HepG2 (cell line): ENCODE results near the gene YEATS2. TPM values are rescaled to one million over a fixed set of nuclear protein-coding genes. Genes with fewer than 3 reads are reported as not detected.

Source experiments
- ATAC-seq: fragments of 200-7000 bp; cut with Tn5 transposase; 3 replicates; pipeline ENCODE4 v1.9.1; 2020; ENCODE audit warnings: mild to moderate bottlenecking, moderate library complexity
- BruUV-seq: library from RNA; stranded (reverse); fragments of 400-500 nt; replicated peaks from 2 replicates; lab custom pipeline; 2021; lab: Mats Ljungman, UMichigan
- CTCF ChIA-PET: fragments of 300-600 bp; formaldehyde crosslinking; extraction: SDS; loops from one replicate; lab custom pipeline; 2021; ENCODE audit warnings: low total read pairs, inconsistent platforms, low intra/inter-chr PET ratio; lab: Yijun Ruan, JAX
- POLR2A ChIA-PET: fragments of 350-600 bp; sonication (Branson Sonifier 250); formaldehyde crosslinking; loops from one replicate; lab custom pipeline; 2020; ENCODE audit warnings: antibody characterized with exemption, inconsistent platforms; lab: Yijun Ruan, JAX
- DNase-seq: peaks from one replicate; pipeline ENCODE4 v3.0.0-alpha.2; 2015; ENCODE audit warnings: low spot score
- FAIRE-seq: peaks from 3 replicates; lab custom pipeline; 2011; peaks lifted over from hg19 to GRCh38; lab: Jason Lieb, UNC
- H2AFZ ChIP-seq: one replicate; pipeline ENCODE4 v1.6.1; 2011; ENCODE audit warnings: low read length, inconsistent platforms
- H3K27ac ChIP-seq: fragments of 300-600 bp; 3 replicates; pipeline ENCODE4 v1.8.0; 2011; ENCODE audit warnings: mixed run types, mild to moderate bottlenecking, mixed read lengths, low read length, inconsistent platforms; ENCODE audit not compliant: insufficient read depth; ENCODE audit errors: extremely low read length
- H3K27me3 ChIP-seq, 2 experiments: fragments of 200-600 bp in 1 of 2; 2 replicates in 1 of 2; 3 replicates in 1 of 2; pipeline versions ENCODE4 v1.6.0 to v1.8.0; 2011; ENCODE audit warnings: low read length in 2 of 2, mild to moderate bottlenecking in 2 of 2, moderate library complexity in 2 of 2, inconsistent platforms in 1 of 2; ENCODE audit not compliant: insufficient read depth in 2 of 2, control insufficient read depth in 1 of 2
- H3K36me3 ChIP-seq, 2 experiments: fragments of 200-600 bp in 1 of 2; replicated peaks in 1 of 2; 2 replicates in 1 of 2; 3 replicates in 1 of 2; pipeline versions ENCODE4 v1.5.1 to v1.8.0; 2011; ENCODE audit warnings: low read length in 2 of 2, inconsistent platforms in 1 of 2; ENCODE audit not compliant: insufficient read depth in 2 of 2, control insufficient read depth in 1 of 2
- H3K4me1 ChIP-seq: 2 replicates; pipeline ENCODE4 v1.5.1; 2012; ENCODE audit warnings: low read length, inconsistent platforms; ENCODE audit not compliant: insufficient read depth
- H3K4me2 ChIP-seq: 2 replicates; pipeline ENCODE4 v1.6.0; 2011; ENCODE audit warnings: low read depth, low read length, inconsistent platforms
- H3K4me3 ChIP-seq, 3 experiments: fragments of 200-600 bp in 1 of 3; sonication (generic), shearing (Covaris generic) in 1 of 3; replicated peaks in 1 of 3; 2 replicates each; pipeline ENCODE4 v1.5.1; 2011 to 2016; ENCODE audit warnings: low read length in 3 of 3, inconsistent platforms in 2 of 3, low read depth in 2 of 3, mild to moderate bottlenecking in 2 of 3, control low read depth in 1 of 3, mixed read lengths in 1 of 3; ENCODE audit not compliant: insufficient read depth in 1 of 3
- H3K79me2 ChIP-seq: one replicate; pipeline ENCODE4 v1.6.1; 2011; ENCODE audit warnings: low read length, inconsistent platforms; ENCODE audit not compliant: insufficient read depth
- H3K9ac ChIP-seq: 2 replicates; pipeline ENCODE4 v1.6.0; 2011; ENCODE audit warnings: mild to moderate bottlenecking, low read depth, low read length, inconsistent platforms; ENCODE audit not compliant: insufficient read depth
- H3K9me3 ChIP-seq: 2 replicates; pipeline ENCODE4 v1.5.1; 2012; ENCODE audit warnings: mild to moderate bottlenecking, low read length
- H4K20me1 ChIP-seq: 2 replicates; pipeline ENCODE4 v1.6.0; 2011; ENCODE audit warnings: inconsistent platforms, mild to moderate bottlenecking, low read length, moderate library complexity; ENCODE audit not compliant: insufficient read depth
- BORCS8-MEF2B ChIP-seq: sonication (generic); formaldehyde crosslinking; IDR thresholded peaks from 2 replicates; pipeline ENCODE4 v1.8.0; 2022; ENCODE audit warnings: mild to moderate bottlenecking, missing genetic modification reagents
- FOSL2 ChIP-seq: sonication (generic); formaldehyde crosslinking; IDR thresholded peaks from 2 replicates; pipeline ENCODE4 v1.4.0; 2020; ENCODE audit warnings: missing genetic modification reagents
- FOXC1 ChIP-seq: sonication (generic); formaldehyde crosslinking; IDR thresholded peaks from 2 replicates; pipeline ENCODE4 v1.8.0; 2022; ENCODE audit warnings: mild to moderate bottlenecking, missing genetic modification reagents, borderline replicate concordance
- MIXL1 ChIP-seq: IDR thresholded peaks from 2 replicates; pipeline ENCODE4 v1.6.1; 2016
- MTF2 ChIP-seq: sonication (generic); formaldehyde crosslinking; IDR thresholded peaks from 2 replicates; pipeline ENCODE4 v1.5.0; 2020; ENCODE audit warnings: missing genetic modification reagents, borderline replicate concordance
- NR2F6 ChIP-seq, 2 experiments: IDR thresholded peaks; 2 replicates each; pipeline ENCODE4 v1.6.1; 2016; ENCODE audit warnings: antibody characterized with exemption in 1 of 2, mild to moderate bottlenecking in 1 of 2
- RAD21 ChIP-seq: fragments of 450-650 bp; formaldehyde crosslinking; IDR thresholded peaks from 2 replicates; pipeline ENCODE4 v1.5.0; 2020; ENCODE audit warnings: mild to moderate bottlenecking
- RXRB ChIP-seq: IDR thresholded peaks from 2 replicates; pipeline ENCODE4 v1.6.1; 2016; ENCODE audit warnings: borderline replicate concordance, missing genetic modification reagents, missing compliant biosample characterization
- TEAD3 ChIP-seq: optimal IDR thresholded peaks from 2 replicates; pipeline ENCODE3; 2016; ENCODE audit warnings: borderline replicate concordance
- ZFP62 ChIP-seq: sonication (generic); formaldehyde crosslinking; IDR thresholded peaks from 2 replicates; pipeline ENCODE4 v1.4.0; 2020; ENCODE audit warnings: missing genetic modification reagents
- ZNF121 ChIP-seq: sonication (generic); formaldehyde crosslinking; IDR thresholded peaks from 2 replicates; pipeline ENCODE4 v1.5.0; 2020; ENCODE audit warnings: mild to moderate bottlenecking, missing genetic modification reagents
- ZNF362 ChIP-seq: sonication (generic); formaldehyde crosslinking; IDR thresholded peaks from 2 replicates; pipeline ENCODE4 v1.4.0; 2020; ENCODE audit warnings: missing genetic modification reagents, mild to moderate bottlenecking, borderline replicate concordance
- ZNF607 ChIP-seq: sonication (generic); formaldehyde crosslinking; IDR thresholded peaks from 2 replicates; pipeline ENCODE4 v1.5.1; 2020; ENCODE audit warnings: missing genetic modification reagents, mild to moderate bottlenecking, borderline replicate concordance
- ZNF670 ChIP-seq: sonication (generic); formaldehyde crosslinking; IDR thresholded peaks from 2 replicates; pipeline ENCODE4 v1.8.0; 2022; ENCODE audit warnings: mild to moderate bottlenecking, missing genetic modification reagents, borderline replicate concordance
- ZNF768 ChIP-seq: sonication (generic); formaldehyde crosslinking; IDR thresholded peaks from 2 replicates; pipeline ENCODE4 v1.4.0; 2020; ENCODE audit warnings: missing genetic modification reagents
- ZSCAN30 ChIP-seq: sonication (generic); formaldehyde crosslinking; IDR thresholded peaks from 2 replicates; pipeline ENCODE4 v1.5.0; 2020; ENCODE audit warnings: mild to moderate bottlenecking, missing genetic modification reagents
- ZSCAN31 ChIP-seq: sonication (generic); formaldehyde crosslinking; IDR thresholded peaks from 2 replicates; pipeline ENCODE4 v1.5.0; 2020; ENCODE audit warnings: low read depth, mild to moderate bottlenecking, missing genetic modification reagents
- WGBS: methylation state at CpG from one replicate; pipeline ENCODE4 v1.1.6; 2017; ENCODE audit warnings: low lambda C conversion rate; 5-methylcytosine and 5-hydroxymethylcytosine counted together
- in situ Hi-C: cut with HindIII; loops from 2 replicates; pipeline ENCODE4 v1.10.0; 2017; ENCODE audit warnings: low pct_unique_long_range_greater_than_20kb; ENCODE audit not compliant: extremely low pct_ligation_motif_present
- intact Hi-C: fragments of 100-400 bp; cut with micrococcal nuclease; formaldehyde crosslinking; loops from one replicate; pipeline ENCODE4 v1.10.0; 2022; ENCODE audit not compliant: unreplicated experiment
- polyA plus RNA-seq, 8 experiments: library from polyadenylated mRNA; depleted of rRNA in 3 of 8; stranded (reverse) in 7 of 8; unstranded in 1 of 8; fragments of >200 nt; fragmentation: Illumina TruSeq in 4 of 8; extraction: Trizol in 4 of 8; gene quantifications; 2 replicates each; pipeline versions ENCODE4 v1.2.1 to v1.2.3, GENCODE V29; 2011 to 2016; ENCODE audit warnings: low read depth in 4 of 8, missing spikeins in 1 of 8, mixed read lengths in 1 of 8; ENCODE audit not compliant: insufficient read depth in 1 of 8
- total RNA-seq, 5 experiments: library from RNA; depleted of rRNA; stranded (reverse); fragments of >200 nt; fragmentation: Illumina TruSeq; extraction: Trizol; gene quantifications; 2 replicates each; pipeline ENCODE4 v1.2.3, GENCODE V29; 2016; ENCODE audit warnings: low read depth in 1 of 5

YEATS2 gene
- total and polyA plus RNA-seq, 2 of the 13 experiments (the other 11 are each of a cell fraction or from before 2014, with no cell fraction given), result 18.6 to 33.7 TPM

- no peak overlapping the region for H3K4me2 ChIP-seq
- no peaks in the 10 kb centered on the region for H4K20me1 ChIP-seq
- H3K9ac ChIP-seq, result no peak overlapping the region
- BruUV-seq, result no TSS peak
- FAIRE-seq (no peak), ATAC-seq (no peak), DNase-seq (no peak)
- TF ChIP-seq ZSCAN30 (no peak), MTF2 (no peak)
- no peak overlapping the region for H3K27ac ChIP-seq
- CTCF ChIA-PET, result interaction anchor here (1.3 to 2.7 kb wide), 2 partner anchors 285 to 297 kb away, joined by 3 to 25 read pairs; no protein-coding TSS in a partner anchor
- H3K4me3 ChIP-seq, result no peak overlapping the region
- in situ Hi-C loops, result loop anchor here (10.0 kb wide), 1 partner anchor 281 kb away; no protein-coding TSS in a partner anchor
- intact Hi-C loops, result loop anchor here (5.0 kb wide), 1 partner anchor 379 kb away; no protein-coding TSS in a partner anchor
- no peaks in the 10 kb centered on the region for H3K9me3 ChIP-seq
- no peak overlapping the region for H2AFZ ChIP-seq
- H3K79me2 ChIP-seq, result no peaks in the 10 kb centered on the region
- peaks cover 5 to 36% of the 10 kb centered on the region in 2 experiments for H3K36me3 ChIP-seq
- H3K4me1 ChIP-seq, result no peaks in the 10 kb centered on the region
- H3K27me3 ChIP-seq, result no peaks in the 10 kb centered on the region
- POLR2A ChIA-PET, result no interaction called here
Measured at GRCh38 chr3:183766107-183766506, 68.5 kb downstream of the YEATS2 start.

GRCh38 chr3:183766745-183767606 is 69.4 kb downstream of the YEATS2 start:
- no peaks in the 10 kb centered on the region for H3K79me2 ChIP-seq
- no peaks in the 10 kb centered on the region for H3K9me3 ChIP-seq
- POLR2A ChIA-PET, result no interaction called here
- no peak overlapping the region for H3K9ac ChIP-seq
- 83% methylated on average over 8 of the region's 9 CpGs for whole genome bisulfite sequencing
- H3K4me3 ChIP-seq, result no peak overlapping the region
- no peak overlapping the region for H2AFZ ChIP-seq
- no peaks in the 10 kb centered on the region for H3K27me3 ChIP-seq
- BruUV-seq, result no TSS peak
- CTCF ChIA-PET, result interaction anchor here (1.3 to 2.7 kb wide), 2 partner anchors 286 to 298 kb away, joined by 3 to 25 read pairs; no protein-coding TSS in a partner anchor
- ATAC-seq, result peak; percentile 98
- H3K4me2 ChIP-seq, result no peak overlapping the region
- FAIRE-seq, result peak; percentile 88
- no peaks in the 10 kb centered on the region for H4K20me1 ChIP-seq
- intact Hi-C loops (loop anchor here (1.0 to 5.0 kb wide), 2 partner anchors 298 to 380 kb away; no protein-coding TSS in a partner anchor), in situ Hi-C loops (loop anchor here (10.0 kb wide), 1 partner anchor 282 kb away; no protein-coding TSS in a partner anchor)
- H3K4me1 ChIP-seq, result no peaks in the 10 kb centered on the region
- peak; percentile 67 for DNase-seq
- H3K36me3 ChIP-seq, result peaks cover 5 to 28% of the 10 kb centered on the region in 2 experiments
- no peak overlapping the region for H3K27ac ChIP-seq
- TF ChIP-seq ZSCAN31 (CRISPR knock-in tag), result no peak
- no peak for TF ChIP-seq ZNF670 (CRISPR knock-in tag)
- TF ChIP-seq FOXC1 (CRISPR knock-in tag), result no peak
- peak; percentile 23; the same call in 1 of the 2 replicates for TF ChIP-seq MIXL1 (CRISPR knock-in tag)
- peak; percentile 55 for TF ChIP-seq TEAD3 (CRISPR knock-in tag)
- TF ChIP-seq BORCS8-MEF2B (CRISPR knock-in tag), result 0 out of 2 replicates have a peak, but pooled peaks have one; percentile 22
- peak; percentile 88 for TF ChIP-seq RAD21
- 0 out of 2 replicates have a peak, but pooled peaks have one; percentile 37 for TF ChIP-seq ZNF607
- peak; percentile 95 for TF ChIP-seq ZNF121 (CRISPR knock-in tag)
- no peak for TF ChIP-seq ZNF362
- TF ChIP-seq ZFP62 (CRISPR knock-in tag), result 0 out of 2 replicates have a peak, but pooled peaks have one; percentile 45
- TF ChIP-seq FOSL2, result peak; percentile 38; the same call in 1 of the 2 replicates
- TF ChIP-seq RXRB (CRISPR knock-in tag), result peak; percentile 21; the same call in 1 of the 2 replicates
- no peak for TF ChIP-seq ZNF768 (CRISPR knock-in tag)
- no peak for TF ChIP-seq NR2F6 (IDR thresholded peaks at IDR 0.05)
- TF ChIP-seq NR2F6 (CRISPR knock-in tag; IDR thresholded peaks at IDR 0.05), result peak; percentile 10; the same call in 1 of the 2 replicates
